Mesodermal cell (in vitro differentiated cells): Measurements from ENCODE around the gene ATN1.

Experiments used
- H3K27ac ChIP-seq: 2 replicates; pipeline ENCODE4 v1.7.0; 2013; ENCODE audit warnings: mild to moderate bottlenecking, low read depth, low read length, moderate library complexity; ENCODE audit not compliant: severe bottlenecking
- H3K36me3 ChIP-seq: 2 replicates; pipeline ENCODE4 v1.7.1; 2013; ENCODE audit warnings: mild to moderate bottlenecking, low read length, moderate library complexity; ENCODE audit not compliant: control insufficient read depth, insufficient read depth
- H3K4me1 ChIP-seq: one replicate; pipeline ENCODE4 v1.7.1; 2013; ENCODE audit warnings: mild to moderate bottlenecking, low read length; ENCODE audit not compliant: insufficient read depth, control insufficient read depth, poor library complexity, severe bottlenecking
- H3K4me3 ChIP-seq: 2 replicates; pipeline ENCODE4 v1.7.0; 2013; ENCODE audit warnings: low read length, control low read depth, mild to moderate bottlenecking; ENCODE audit not compliant: insufficient read depth, poor library complexity, severe bottlenecking; ENCODE audit errors: extremely low read depth
- H3K9me3 ChIP-seq: 2 replicates; pipeline ENCODE4 v1.7.1; 2013; ENCODE audit warnings: mild to moderate bottlenecking, low read length, moderate library complexity; ENCODE audit not compliant: control insufficient read depth
- WGBS, 2 experiments: methylation state at CpG; one replicate each; pipeline ENCODE4 v1.1.5; 2013; ENCODE audit warnings: missing lambda C conversion rate in 2 of 2; ENCODE audit not compliant: insufficient coverage in 2 of 2; 5-methylcytosine and 5-hydroxymethylcytosine counted together

Gene ATN1

GRCh38 chr12:6965714-6966113 lies 38.0 kb downstream of the ATN1 start:
- Histone ChIP-seq H3K9me3 (no peaks in the 10 kb centered on the region), H3K36me3 (peaks cover 51% of the 10 kb centered on the region), H3K4me3 (no peak overlapping the region), H3K4me1 (peaks cover 20% of the 10 kb centered on the region), H3K27ac (no peak overlapping the region)
- WGBS, 2 experiments = 90% methylated on average over 2 of the region's 4 CpGs; no CpG with 5 or more reads in 1 of the 2 experiments

- Histone ChIP-seq H3K36me3 (peaks cover 51% of the 10 kb centered on the region), H3K4me3 (no peak overlapping the region)
- 95 to 97% methylated on average over 7 of the region's 7 CpGs for WGBS, 2 experiments
These were observed 38.6 kb downstream of the ATN1 start for GRCh38 chr12:6966351-6966750.

GRCh38 chr12:6967651-6968100 lies 39.9 kb downstream of the ATN1 start:
- Histone ChIP-seq H3K4me3 (no peak overlapping the region), H3K4me1 (peaks cover 14% of the 10 kb centered on the region), H3K9me3 (no peaks in the 10 kb centered on the region), H3K27ac (no peak overlapping the region), H3K36me3 (peaks cover 59% of the 10 kb centered on the region)
- WGBS, 2 experiments = 88 to 92% methylated on average over 4 to 8 of the region's 10 CpGs

More at GRCh38 chr12:6966351-6966750, 38.6 kb downstream of the ATN1 start:
- Histone ChIP-seq H3K27ac (no peak overlapping the region), H3K9me3 (no peaks in the 10 kb centered on the region), H3K4me1 (peaks cover 19% of the 10 kb centered on the region)

GRCh38 chr12:6968426-6968825 lies 40.7 kb downstream of the ATN1 start:
- H3K9me3 ChIP-seq = no peaks in the 10 kb centered on the region
- peaks cover 64% of the 10 kb centered on the region for H3K36me3 ChIP-seq
- H3K4me3 ChIP-seq = no peak overlapping the region
- no peak overlapping the region for H3K27ac ChIP-seq
- H3K4me1 ChIP-seq = peaks cover 12% of the 10 kb centered on the region
- 92 to 97% methylated on average over 6 to 7 of the region's 9 CpGs for WGBS, 2 experiments

- H3K27ac ChIP-seq = peak overlapping the region; percentile 77
- 0% methylated on average over 27 to 30 of the region's 31 CpGs for WGBS, 2 experiments
- H3K4me3 ChIP-seq = peak overlapping the region; percentile 78
- H3K4me1 ChIP-seq = peaks cover 10% of the 10 kb centered on the region
- no peaks in the 10 kb centered on the region for H3K9me3 ChIP-seq
- peaks cover 71% of the 10 kb centered on the region for H3K36me3 ChIP-seq
These were observed 42.4 kb downstream of the ATN1 start for GRCh38 chr12:6970096-6970527.

GRCh38 chr12:6974180-6974579 lies 46.4 kb downstream of the ATN1 start:
- Histone ChIP-seq H3K9me3 (no peaks in the 10 kb centered on the region), H3K4me1 (peaks cover 7% of the 10 kb centered on the region), H3K36me3 (peaks cover 71% of the 10 kb centered on the region), H3K27ac (no peak overlapping the region), H3K4me3 (no peak overlapping the region)
- 86 to 98% methylated on average over 3 to 6 of the region's 6 CpGs for WGBS, 2 experiments

- H3K4me1 ChIP-seq = peaks cover 4% of the 10 kb centered on the region
- H3K27ac ChIP-seq = no peak overlapping the region
- no peak overlapping the region for H3K4me3 ChIP-seq
- WGBS, 2 experiments = 100% methylated on average over 1 to 2 of the region's 2 CpGs
- H3K36me3 ChIP-seq = peaks cover 80% of the 10 kb centered on the region
- H3K9me3 ChIP-seq = no peaks in the 10 kb centered on the region
These were observed 47.7 kb downstream of the ATN1 start for GRCh38 chr12:6975297-6976032.

- no peak overlapping the region for H3K27ac ChIP-seq
- 98% methylated on average over 9 of the region's 10 CpGs for WGBS, 2 experiments
- H3K4me1 ChIP-seq = no peaks in the 10 kb centered on the region
- peaks cover 92% of the 10 kb centered on the region for H3K36me3 ChIP-seq
- H3K4me3 ChIP-seq = no peak overlapping the region
- no peaks in the 10 kb centered on the region for H3K9me3 ChIP-seq
These were observed 49.9 kb downstream of the ATN1 start for GRCh38 chr12:6977653-6978052.

- 92 to 93% methylated on average over 3 to 4 of the region's 6 CpGs for WGBS, 2 experiments
- Histone ChIP-seq H3K9me3 (no peaks in the 10 kb centered on the region), H3K4me3 (no peak overlapping the region), H3K36me3 (peaks cover 94% of the 10 kb centered on the region), H3K4me1 (no peaks in the 10 kb centered on the region), H3K27ac (no peak overlapping the region)
These were observed 50.4 kb downstream of the ATN1 start for GRCh38 chr12:6978188-6978587.

- 92 to 94% methylated on average over 2 of the region's 3 CpGs for WGBS, 2 experiments
- Histone ChIP-seq H3K36me3 (peaks cover 95% of the 10 kb centered on the region), H3K4me3 (no peak overlapping the region)
These were observed 50.9 kb downstream of the ATN1 start for GRCh38 chr12:6978611-6979011.

GRCh38 chr12:6979021-6979420 lies 51.3 kb downstream of the ATN1 start:
- Histone ChIP-seq H3K4me3 (no peak overlapping the region), H3K36me3 (peaks cover 95% of the 10 kb centered on the region), H3K4me1 (no peaks in the 10 kb centered on the region), H3K27ac (no peak overlapping the region), H3K9me3 (no peaks in the 10 kb centered on the region)
- WGBS, 2 experiments = 94 to 98% methylated on average over 6 of the region's 6 CpGs

More at GRCh38 chr12:6978611-6979011, 50.9 kb downstream of the ATN1 start:
- Histone ChIP-seq H3K27ac (no peak overlapping the region), H3K9me3 (no peaks in the 10 kb centered on the region), H3K4me1 (no peaks in the 10 kb centered on the region)
